ENCODE results near the gene RRAGD. TPM values are rescaled to one million over a fixed set of nuclear protein-coding genes. Genes with fewer than 3 reads are reported as not detected.

Gene RRAGD, protein sequence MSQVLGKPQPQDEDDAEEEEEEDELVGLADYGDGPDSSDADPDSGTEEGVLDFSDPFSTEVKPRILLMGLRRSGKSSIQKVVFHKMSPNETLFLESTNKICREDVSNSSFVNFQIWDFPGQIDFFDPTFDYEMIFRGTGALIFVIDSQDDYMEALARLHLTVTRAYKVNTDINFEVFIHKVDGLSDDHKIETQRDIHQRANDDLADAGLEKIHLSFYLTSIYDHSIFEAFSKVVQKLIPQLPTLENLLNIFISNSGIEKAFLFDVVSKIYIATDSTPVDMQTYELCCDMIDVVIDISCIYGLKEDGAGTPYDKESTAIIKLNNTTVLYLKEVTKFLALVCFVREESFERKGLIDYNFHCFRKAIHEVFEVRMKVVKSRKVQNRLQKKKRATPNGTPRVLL
- under 0.01 and 0.17 TPM in 2 replicates for total RNA-seq

DNA sequence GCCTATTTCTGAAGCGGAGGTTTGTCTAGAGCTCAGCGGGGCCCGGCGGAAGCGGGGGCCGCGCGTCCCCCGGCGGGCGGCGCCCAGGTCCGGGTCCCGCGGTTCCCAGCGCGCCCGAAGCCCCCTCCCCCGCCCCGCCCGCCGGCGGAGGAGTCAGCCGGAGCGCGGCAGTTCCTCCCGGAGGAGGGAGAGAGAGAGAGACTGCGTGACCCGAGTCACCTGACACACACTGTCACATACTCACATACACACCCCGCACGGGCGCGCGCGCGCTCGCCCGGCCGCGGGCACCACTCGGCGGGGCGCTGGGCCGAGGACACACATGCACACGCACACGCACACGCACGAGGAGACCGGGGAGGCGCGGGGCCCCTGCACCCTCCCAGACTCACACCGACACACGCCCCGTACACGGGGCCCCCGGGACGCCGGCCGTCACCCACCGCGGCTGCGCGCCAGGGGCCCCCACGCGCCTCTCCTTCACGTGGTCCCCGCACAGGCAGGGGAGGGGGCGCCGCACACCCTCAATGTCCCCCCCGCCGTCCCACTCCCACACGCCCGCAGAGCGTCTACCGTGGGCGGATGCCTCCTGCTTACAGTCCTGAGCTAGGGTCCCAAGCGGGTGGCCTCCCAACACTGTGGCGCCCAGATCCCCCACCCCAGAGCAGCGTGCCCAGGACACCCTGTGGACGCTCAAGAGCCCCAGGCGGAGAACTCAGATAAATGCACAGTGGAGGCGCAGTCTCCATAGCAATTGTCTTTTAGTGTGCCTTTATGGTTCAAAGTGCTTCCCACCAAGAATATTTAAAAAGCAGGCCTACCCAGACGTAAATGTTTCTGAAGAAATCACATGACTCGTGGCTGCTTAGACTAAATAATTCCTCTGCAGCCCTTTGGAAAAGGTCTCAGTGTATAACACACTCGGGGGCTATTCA is at the start of gene RRAGD:
Gene RRAGD (minus strand): TSS at position 203 of the 935 bp plus-strand sequence. CDS start 280 bp downstream, outside the sequence.

DNA sequence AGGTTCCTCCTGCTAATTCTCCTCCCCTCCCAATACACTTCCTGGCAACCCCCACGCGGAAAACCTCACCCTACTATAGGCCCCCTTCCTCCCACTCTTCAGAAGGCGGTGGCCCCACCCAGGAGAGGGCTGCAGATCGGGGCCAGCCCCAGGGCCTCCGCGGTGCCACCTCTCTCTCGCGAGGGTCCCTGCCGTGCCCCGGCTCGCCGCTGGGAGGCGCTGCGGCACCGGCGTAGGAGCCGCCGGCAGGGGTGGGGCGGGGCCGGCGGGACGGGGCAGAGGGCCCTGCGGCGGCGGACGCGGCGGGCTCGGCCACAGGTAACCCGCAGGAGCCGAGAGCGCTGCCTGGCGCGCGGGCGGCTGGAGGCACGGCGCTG is 20.8 kb upstream of the RRAGD start, which contains the start of gene ANKRD6:
Gene ANKRD6 (plus strand): TSS at position 278 of the 377 bp plus-strand sequence. CDS start 133,825 bp downstream, outside the sequence.

DNA sequence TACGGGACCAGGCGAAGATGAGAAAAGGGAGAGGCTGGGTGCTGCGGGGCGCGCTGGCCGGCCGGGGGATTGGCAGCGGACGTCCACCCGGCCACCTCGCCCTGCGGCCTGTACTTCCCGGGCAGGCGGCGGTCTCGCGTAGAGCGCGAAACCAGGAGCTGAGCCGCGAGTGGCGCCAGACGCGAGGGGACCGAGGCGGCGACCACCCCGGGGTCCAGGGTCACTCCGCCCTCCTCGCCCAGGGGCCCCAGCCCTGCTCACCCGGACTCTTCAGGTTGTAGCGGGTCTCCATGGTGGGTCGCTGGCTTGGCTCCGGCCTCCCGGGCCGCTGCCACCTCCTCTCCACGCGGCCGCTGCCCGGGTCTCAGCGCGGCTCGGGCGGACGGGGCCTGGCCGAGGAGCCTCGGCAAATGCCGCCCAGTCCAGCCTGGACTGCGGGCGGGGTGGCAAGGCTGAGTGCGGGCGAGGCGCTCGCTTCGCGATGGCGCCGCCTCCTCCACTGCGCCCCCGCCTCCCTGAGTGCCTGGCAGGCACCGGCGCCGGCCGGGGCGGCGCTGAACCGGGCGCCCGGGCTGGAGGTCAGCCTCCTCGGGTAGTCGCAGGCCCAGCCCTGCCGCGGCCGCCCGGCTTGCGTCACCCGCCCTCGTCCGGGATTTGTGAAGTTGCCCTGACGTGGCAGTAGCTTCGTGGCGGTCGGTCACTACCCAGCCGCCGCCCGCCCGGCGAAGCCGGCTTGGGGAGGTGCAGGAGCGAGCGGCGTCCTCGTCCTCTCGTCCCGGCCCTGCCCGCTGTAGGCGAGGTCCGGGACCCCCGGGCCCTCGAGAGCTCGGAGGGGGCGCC is 59.6 kb downstream of the RRAGD start, which contains the start of gene UBE2J1:
Gene UBE2J1 (minus strand): TSS at position 445 of the 840 bp plus-strand sequence. CDS start 153 bp downstream, at position 292.

DNA sequence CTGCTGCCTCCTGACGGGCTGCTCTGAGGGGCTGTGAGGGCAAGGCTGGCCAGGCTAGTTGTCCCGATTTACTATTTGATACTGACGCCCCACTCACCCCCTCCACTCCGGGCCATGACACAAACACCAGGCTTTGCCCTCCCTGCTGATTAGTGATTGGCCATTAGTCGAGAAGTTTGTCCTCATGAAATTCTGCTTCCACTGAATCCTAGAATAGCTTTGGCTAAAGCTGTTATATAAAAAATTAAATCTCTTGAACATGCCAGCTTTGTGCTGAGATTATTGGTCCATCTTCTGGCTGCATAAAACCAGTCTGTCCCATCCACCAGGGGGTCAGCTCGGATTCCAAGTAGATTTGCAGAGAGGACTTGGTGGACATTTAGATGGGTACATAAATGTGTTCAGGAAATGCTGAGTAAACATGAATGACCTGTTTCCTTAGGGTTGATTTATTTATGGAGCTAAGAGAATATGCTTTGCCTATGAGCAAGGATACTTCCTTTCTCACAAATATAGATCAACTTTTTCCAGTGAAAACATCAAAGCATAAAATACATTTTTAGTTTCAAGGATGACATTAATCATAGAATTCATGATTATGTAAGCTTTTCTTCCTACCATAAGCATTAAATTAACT is 96.7 kb downstream of the RRAGD start, which contains the start of gene GABRR2:
Gene GABRR2 (minus strand): TSS at position 51 of the 637 bp plus-strand sequence. CDS start 134 bp downstream, outside the sequence.

Other genes with a start within 250 kb of the RRAGD start
- not detected in 2 replicates for gene GABRR1, start 194.9 kb downstream of the RRAGD start, total RNA-seq
- gene GABRR2, start 97.0 kb downstream of the RRAGD start, total RNA-seq, result 0.34 TPM in 1 of 2 replicates, not detected in the other
- gene UBE2J1, start 59.6 kb downstream of the RRAGD start, total RNA-seq, result 26.5 and 29.3 TPM in 2 replicates
- 0.59 and 0.84 TPM in 2 replicates for gene ANKRD6, start 20.9 kb upstream of the RRAGD start, total RNA-seq
- gene LYRM2, start 226.5 kb upstream of the RRAGD start, total RNA-seq, result 16.5 and 16.9 TPM in 2 replicates